DMS153 (cell line): Measurements from ENCODE around the gene SOX2.
A peak's percentile ranks its signal among the peaks of the same experiment; 100 is the strongest.

ENCODE experiments used
- DNase-seq: peaks from one replicate; lab custom pipeline; 2025; lab: John Stamatoyannopoulos, UW

Gene SOX2

GRCh38 chr3:181704421-181705085 is 7.2 kb upstream of the SOX2 start:
- DNase-seq = no peak

- no peak for DNase-seq
Observed at GRCh38 chr3:181705086-181705480, 6.6 kb upstream of the SOX2 start.

- no peak for DNase-seq
Observed at GRCh38 chr3:181707980-181708379, 3.7 kb upstream of the SOX2 start.

- DNase-seq = peak; percentile 47
Observed at GRCh38 chr3:181709537-181710279, 2.0 kb upstream of the SOX2 start.

- peak; percentile 43 for DNase-seq
Observed at GRCh38 chr3:181710345-181711291, 1.1 kb upstream of the SOX2 start.

- no peak for DNase-seq
Observed at GRCh38 chr3:181712226-181712552, 464 bp downstream of the SOX2 start.

GRCh38 chr3:181712553-181713279 is 991 bp downstream of the SOX2 start:
- peak; percentile 22 for DNase-seq

- no peak for DNase-seq
Observed at GRCh38 chr3:181713280-181713647, 1.5 kb downstream of the SOX2 start.

GRCh38 chr3:181713676-181714612 is 2.2 kb downstream of the SOX2 start:
- no peak for DNase-seq

GRCh38 chr3:181715571-181716340 is 4.0 kb downstream of the SOX2 start:
- DNase-seq = no peak

GRCh38 chr3:181716966-181717365 is 5.2 kb downstream of the SOX2 start:
- DNase-seq = no peak

GRCh38 chr3:181717549-181718171 is 5.9 kb downstream of the SOX2 start:
- DNase-seq = peak; percentile 18

GRCh38 chr3:181718369-181718768 is 6.6 kb downstream of the SOX2 start:
- no peak for DNase-seq

- peak; percentile 39 for DNase-seq
Observed at GRCh38 chr3:181718987-181719911, 7.5 kb downstream of the SOX2 start.

GRCh38 chr3:181719991-181720680 is 8.4 kb downstream of the SOX2 start:
- no peak for DNase-seq

GRCh38 chr3:181721046-181721875 is 9.5 kb downstream of the SOX2 start:
- no peak for DNase-seq

- DNase-seq = peak; percentile 33
Observed at GRCh38 chr3:181722156-181722555, 10.4 kb downstream of the SOX2 start.
